NCI-H187 treated with DMSO at 0.1 percent for 48 hours (cell line): ENCODE measurements around the gene FUT4.
"Not testable (repeated sequence)": the region's sequence is repeated elsewhere in the genome, so short reads cannot be mapped to it uniquely, and the experiment has no call there.

Experiments
- DNase-seq: peaks from one replicate; lab custom pipeline; 2025; lab: John Stamatoyannopoulos, UW

FUT4 gene

GRCh38 chr11:94543695-94544645, at the start of gene FUT4:
TSS of gene FUT4 (plus strand) at chr11:94543921. CDS start at chr11:94544134, 213 bp downstream.
- DNase-seq, result no peak

GRCh38 chr11:94494126-94494680, 49.5 kb upstream of the FUT4 start:
- DNase-seq, result no peak

GRCh38 chr11:94500181-94500580, 43.5 kb upstream of the FUT4 start:
- no peak for DNase-seq

GRCh38 chr11:94501522-94501921, 42.2 kb upstream of the FUT4 start:
- no peak for DNase-seq

- no peak for DNase-seq
Measured at GRCh38 chr11:94504689-94505293, 38.9 kb upstream of the FUT4 start.

GRCh38 chr11:94506513-94506912, 37.2 kb upstream of the FUT4 start:
- DNase-seq, result not testable (repeated sequence)

- DNase-seq, result no peak
Measured at GRCh38 chr11:94507485-94507884, 36.2 kb upstream of the FUT4 start.

- DNase-seq, result no peak
Measured at GRCh38 chr11:94511932-94512781, 31.6 kb upstream of the FUT4 start, which contains the start of gene C11orf97. TSS of gene C11orf97 (plus strand) at chr11:94512461. CDS start at chr11:94512529, 68 bp downstream.

GRCh38 chr11:94513091-94513490, 30.6 kb upstream of the FUT4 start:
- DNase-seq, result no peak

- DNase-seq, result no peak
Measured at GRCh38 chr11:94515398-94515797, 28.3 kb upstream of the FUT4 start.

GRCh38 chr11:94516725-94517124, 27.0 kb upstream of the FUT4 start:
- no peak for DNase-seq

GRCh38 chr11:94518300-94518699, 25.4 kb upstream of the FUT4 start:
- no peak for DNase-seq

- DNase-seq, result no peak
Measured at GRCh38 chr11:94519478-94520084, 24.1 kb upstream of the FUT4 start.

- DNase-seq, result no peak
Measured at GRCh38 chr11:94521684-94522083, 22.0 kb upstream of the FUT4 start.

- no peak for DNase-seq
Measured at GRCh38 chr11:94524341-94524740, 19.4 kb upstream of the FUT4 start.

- DNase-seq, result no peak
Measured at GRCh38 chr11:94525546-94526324, 18.0 kb upstream of the FUT4 start.

- DNase-seq, result no peak
Measured at GRCh38 chr11:94526645-94527438, 16.9 kb upstream of the FUT4 start.

GRCh38 chr11:94528551-94528950, 15.2 kb upstream of the FUT4 start:
- no peak for DNase-seq

- DNase-seq, result no peak
Measured at GRCh38 chr11:94532211-94532610, 11.5 kb upstream of the FUT4 start.

GRCh38 chr11:94533206-94533605, 10.5 kb upstream of the FUT4 start:
- no peak for DNase-seq
